Measurements from ENCODE around the gene GEMIN2.
"Not testable (repeated sequence)": the region's sequence is repeated elsewhere in the genome, so short reads cannot be mapped to it uniquely, and the experiment has no call there.

GEMIN2 gene

GRCh38 chr14:39114073-39114838, at the start of gene GEMIN2:
Gene GEMIN2, plus strand, starts transcription at chr14:39114323. Its CDS starts 16 bp downstream, at chr14:39114339.
- DNase-seq (ENCODE audit: low read depth): peak; percentile 90

- DNase-seq (ENCODE audit: low read depth): not testable (repeated sequence)
Observed at GRCh38 chr14:39069169-39069805, 44.8 kb upstream of the GEMIN2 start.

GRCh38 chr14:39069923-39070322, 44.2 kb upstream of the GEMIN2 start:
- DNase-seq (ENCODE audit: low read depth): no peak

- no peak for DNase-seq (ENCODE audit: low read depth)
Observed at GRCh38 chr14:39071096-39071495, 43.0 kb upstream of the GEMIN2 start.

GRCh38 chr14:39080886-39081285, 33.2 kb upstream of the GEMIN2 start:
- DNase-seq (ENCODE audit: low read depth): no peak

- DNase-seq (ENCODE audit: low read depth): no peak
Observed at GRCh38 chr14:39083127-39083526, 31.0 kb upstream of the GEMIN2 start.

- DNase-seq (ENCODE audit: low read depth): no peak
Observed at GRCh38 chr14:39085933-39086332, 28.2 kb upstream of the GEMIN2 start.

GRCh38 chr14:39087493-39087892, 26.6 kb upstream of the GEMIN2 start:
- DNase-seq (ENCODE audit: low read depth): no peak

GRCh38 chr14:39090548-39091111, 23.5 kb upstream of the GEMIN2 start:
- no peak for DNase-seq (ENCODE audit: low read depth)

GRCh38 chr14:39091716-39092115, 22.4 kb upstream of the GEMIN2 start:
- DNase-seq (ENCODE audit: low read depth): no peak

GRCh38 chr14:39094515-39094914, 19.6 kb upstream of the GEMIN2 start:
- DNase-seq (ENCODE audit: low read depth): no peak

- DNase-seq (ENCODE audit: low read depth): no peak
Observed at GRCh38 chr14:39097159-39097558, 17.0 kb upstream of the GEMIN2 start.

GRCh38 chr14:39099215-39099614, 14.9 kb upstream of the GEMIN2 start:
- DNase-seq (ENCODE audit: low read depth): not testable (repeated sequence)

GRCh38 chr14:39099748-39100147, 14.4 kb upstream of the GEMIN2 start:
- DNase-seq (ENCODE audit: low read depth): no peak

GRCh38 chr14:39102265-39102968, 11.7 kb upstream of the GEMIN2 start:
- DNase-seq (ENCODE audit: low read depth): no peak

GRCh38 chr14:39102969-39103957, 10.9 kb upstream of the GEMIN2 start, which contains the start of gene SEC23A:
Gene SEC23A, minus strand, starts transcription at chr14:39103235. Its CDS starts 7,117 bp downstream, at chr14:39096118.
- peak; percentile 79 for DNase-seq (ENCODE audit: low read depth)

GRCh38 chr14:39104078-39104801, 9.9 kb upstream of the GEMIN2 start:
- not testable (repeated sequence) for DNase-seq (ENCODE audit: low read depth)

GRCh38 chr14:39107591-39107996, 6.5 kb upstream of the GEMIN2 start:
- no peak for DNase-seq (ENCODE audit: low read depth)

GRCh38 chr14:39108791-39109190, 5.3 kb upstream of the GEMIN2 start:
- no peak for DNase-seq (ENCODE audit: low read depth)

- no peak for DNase-seq (ENCODE audit: low read depth)
Observed at GRCh38 chr14:39109893-39110715, 4.0 kb upstream of the GEMIN2 start.

All from activated T-helper 9 cell treated with anti-CD3 and anti-CD28 coated beads, Interleukin-2, amount 50 U/mL, for 16 hours (primary cell).